NB4 (cell line): ENCODE data around the gene LEPR.

ENCODE experiments used
- POLR2A ChIP-seq: IDR thresholded peaks from 2 replicates; pipeline ENCODE4 v1.6.1; 2011; ENCODE audit warnings: mild to moderate bottlenecking; ENCODE audit not compliant: insufficient read length; ENCODE audit errors: extremely low read depth
- TF ChIP-seq, protein P1 (sequence below): IDR thresholded peaks from one replicate; pipeline ENCODE4 v1.5.1; 2012; ENCODE audit warnings: low read depth, low read length

DNA sequence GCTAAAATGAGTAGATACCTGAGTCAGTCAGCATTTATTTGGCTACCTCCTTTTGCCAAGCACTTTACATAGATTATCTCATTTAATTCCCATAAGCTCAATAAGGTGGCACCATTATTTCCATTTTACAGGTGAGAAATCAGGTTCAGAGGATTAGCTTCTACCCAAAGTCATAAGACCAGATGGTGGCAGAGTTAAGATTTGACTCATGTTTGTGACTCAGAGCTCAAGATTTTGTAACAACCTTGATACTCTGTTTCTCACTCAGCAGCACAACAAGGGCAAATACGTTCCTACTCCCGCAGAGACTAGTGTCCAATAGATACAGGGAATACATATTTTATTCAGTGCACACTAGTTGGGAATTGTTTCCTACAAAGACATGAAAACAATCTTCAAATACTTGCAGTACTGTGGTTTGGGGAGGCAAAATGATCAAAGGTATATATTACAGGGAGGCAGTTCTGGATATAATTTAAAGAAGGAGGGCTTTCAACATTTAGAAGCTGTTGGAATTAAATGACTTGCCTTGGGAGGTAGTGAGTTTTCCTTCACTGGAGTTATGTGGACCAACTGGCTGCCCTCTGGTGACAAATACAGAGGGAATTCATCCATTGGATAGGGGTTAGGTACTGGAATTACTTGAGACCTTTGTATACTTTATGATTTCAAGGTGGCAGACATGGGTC is 3.6 kb downstream of the LEPR start:
- TF ChIP-seq, protein P1, sequence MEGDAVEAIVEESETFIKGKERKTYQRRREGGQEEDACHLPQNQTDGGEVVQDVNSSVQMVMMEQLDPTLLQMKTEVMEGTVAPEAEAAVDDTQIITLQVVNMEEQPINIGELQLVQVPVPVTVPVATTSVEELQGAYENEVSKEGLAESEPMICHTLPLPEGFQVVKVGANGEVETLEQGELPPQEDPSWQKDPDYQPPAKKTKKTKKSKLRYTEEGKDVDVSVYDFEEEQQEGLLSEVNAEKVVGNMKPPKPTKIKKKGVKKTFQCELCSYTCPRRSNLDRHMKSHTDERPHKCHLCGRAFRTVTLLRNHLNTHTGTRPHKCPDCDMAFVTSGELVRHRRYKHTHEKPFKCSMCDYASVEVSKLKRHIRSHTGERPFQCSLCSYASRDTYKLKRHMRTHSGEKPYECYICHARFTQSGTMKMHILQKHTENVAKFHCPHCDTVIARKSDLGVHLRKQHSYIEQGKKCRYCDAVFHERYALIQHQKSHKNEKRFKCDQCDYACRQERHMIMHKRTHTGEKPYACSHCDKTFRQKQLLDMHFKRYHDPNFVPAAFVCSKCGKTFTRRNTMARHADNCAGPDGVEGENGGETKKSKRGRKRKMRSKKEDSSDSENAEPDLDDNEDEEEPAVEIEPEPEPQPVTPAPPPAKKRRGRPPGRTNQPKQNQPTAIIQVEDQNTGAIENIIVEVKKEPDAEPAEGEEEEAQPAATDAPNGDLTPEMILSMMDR = no peak
- TF ChIP-seq POLR2A = no peak
